SU-DHL-6 (cell line): ENCODE results near the gene ZCCHC12.

ENCODE experiments used
- H2AFZ ChIP-seq: fragments of 200-600 bp; sonication (generic); 2 replicates; pipeline ENCODE4 v1.6.1; 2014; ENCODE audit warnings: low read depth, mild to moderate bottlenecking, moderate library complexity, mixed read lengths, antibody characterized with exemption, low read length; ENCODE audit not compliant: severe bottlenecking
- H3F3A ChIP-seq: fragments of 200-600 bp; shearing (Covaris generic); 2 replicates; pipeline ENCODE4 v1.6.0; 2016; ENCODE audit warnings: antibody characterized with exemption, mild to moderate bottlenecking; ENCODE audit not compliant: insufficient read depth
- H3K27ac ChIP-seq: fragments of 200-600 bp; sonication (generic); 2 replicates; pipeline ENCODE4 v1.5.1; 2016; ENCODE audit warnings: low read depth, mild to moderate bottlenecking, low read length, moderate library complexity, mixed read lengths
- H3K27me3 ChIP-seq: fragments of 200-600 bp; sonication (generic), shearing (Covaris generic); 2 replicates; pipeline ENCODE4 v1.6.0; 2014; ENCODE audit warnings: mild to moderate bottlenecking, low read length
- H3K36me3 ChIP-seq: fragments of 200-600 bp; sonication (generic); 2 replicates; pipeline ENCODE4 v1.6.1; 2014; ENCODE audit warnings: mild to moderate bottlenecking, low read length, mixed read lengths
- H3K4me2 ChIP-seq: fragments of 300-600, 200-600 bp; shearing (Covaris generic), sonication (generic); 2 replicates; pipeline ENCODE4 v1.6.0; 2014; ENCODE audit warnings: low read length, low read depth, mild to moderate bottlenecking; ENCODE audit not compliant: poor library complexity, severe bottlenecking
- H3K4me3 ChIP-seq: fragments of 200-600 bp; sonication (generic); 2 replicates; pipeline ENCODE4 v1.5.1; 2014; ENCODE audit warnings: antibody characterized with exemption, low read length, mild to moderate bottlenecking, mixed read lengths; ENCODE audit not compliant: insufficient read depth, poor library complexity, severe bottlenecking
- H3K79me2 ChIP-seq: fragments of 200-600 bp; sonication (generic); 2 replicates; pipeline ENCODE4 v1.6.1; 2014; ENCODE audit warnings: mild to moderate bottlenecking, low read length, moderate library complexity; ENCODE audit not compliant: insufficient read depth
- H3K9ac ChIP-seq: fragments of 200-600 bp; sonication (generic); 2 replicates; pipeline ENCODE4 v1.7.0; 2014; ENCODE audit warnings: mild to moderate bottlenecking, low read length
- H3K9me2 ChIP-seq: fragments of 200-600 bp; sonication (generic); replicated peaks from 2 replicates; pipeline ENCODE4 v1.6.1; 2014; ENCODE audit warnings: low read length; ENCODE audit not compliant: insufficient read depth
- H3K9me3 ChIP-seq: fragments of 200-600 bp; sonication (generic); 2 replicates; pipeline ENCODE4 v1.6.1; 2014; ENCODE audit warnings: low read length, mixed read lengths; ENCODE audit not compliant: insufficient read depth
- H4K20me1 ChIP-seq: fragments of 200-600 bp; sonication (generic); 2 replicates; pipeline ENCODE4 v1.6.1; 2014; ENCODE audit warnings: low read depth, mild to moderate bottlenecking, antibody characterized with exemption, low read length, moderate library complexity, mixed read lengths
- CTCF ChIP-seq: fragments of 200-600 bp; sonication (generic); IDR thresholded peaks from one replicate; pipeline ENCODE4 v1.5.1; 2017; ENCODE audit warnings: antibody characterized with exemption, mild to moderate bottlenecking, low read length, moderate library complexity; ENCODE audit not compliant: insufficient read depth, poor library complexity, severe bottlenecking
- EZH2phosphoT487 ChIP-seq: fragments of 200-600 bp; sonication (generic), shearing (Covaris generic); conservative IDR thresholded peaks from 2 replicates; pipeline ENCODE4 v1.6.1; 2018; ENCODE audit warnings: mild to moderate bottlenecking, antibody characterized with exemption, low read length, moderate library complexity, mixed read lengths

Gene ZCCHC12

GRCh38 chrX:118823263-118824172 lies at the start of gene ZCCHC12:
TSS of gene ZCCHC12 (plus strand) at chrX:118823824. CDS start at chrX:118825245, 1,421 bp downstream.
- no peaks in the 10 kb centered on the region for H3K79me2 ChIP-seq
- peak within 1 kb of the TSS; percentile 40 for H3K4me2 ChIP-seq
- H3K9me2 ChIP-seq, result no peaks in the 10 kb centered on the region
- no peak for TF ChIP-seq EZH2phosphoT487
- no peak for TF ChIP-seq CTCF
- H2AFZ ChIP-seq, result no peak within 1 kb of the TSS
- H3K4me3 ChIP-seq, result no peak within 1 kb of the TSS
- no peaks in the 10 kb centered on the region for H3F3A ChIP-seq
- no peak within 1 kb of the TSS for H3K27ac ChIP-seq
- no peaks in the 10 kb centered on the region for H3K27me3 ChIP-seq
- no peaks in the 10 kb centered on the region for H4K20me1 ChIP-seq
- no peak within 1 kb of the TSS for H3K9ac ChIP-seq
- H3K9me3 ChIP-seq, result no peaks in the 10 kb centered on the region
- no peaks in the 10 kb centered on the region for H3K36me3 ChIP-seq

- TF ChIP-seq CTCF (no peak), EZH2phosphoT487 (no peak)
- Histone ChIP-seq H3K9ac (no peak overlapping the region), H3K27ac (no peak overlapping the region), H3K4me2 (no peak overlapping the region), H3K9me2 (no peaks in the 10 kb centered on the region), H2AFZ (no peak overlapping the region), H3K36me3 (no peaks in the 10 kb centered on the region), H3K4me3 (no peak overlapping the region), H3F3A (no peaks in the 10 kb centered on the region), H3K79me2 (no peaks in the 10 kb centered on the region), H3K27me3 (no peaks in the 10 kb centered on the region), H3K9me3 (no peaks in the 10 kb centered on the region), H4K20me1 (no peaks in the 10 kb centered on the region)
These were observed 44.0 kb upstream of the ZCCHC12 start for GRCh38 chrX:118779581-118779980.

- Histone ChIP-seq H3K4me3 (no peak overlapping the region), H3F3A (no peaks in the 10 kb centered on the region), H3K27ac (no peak overlapping the region), H3K9ac (no peak overlapping the region), H3K36me3 (no peaks in the 10 kb centered on the region), H3K4me2 (no peak overlapping the region), H3K79me2 (no peaks in the 10 kb centered on the region), H4K20me1 (no peaks in the 10 kb centered on the region), H3K27me3 (no peaks in the 10 kb centered on the region), H3K9me3 (no peaks in the 10 kb centered on the region), H2AFZ (no peak overlapping the region), H3K9me2 (no peaks in the 10 kb centered on the region)
- TF ChIP-seq EZH2phosphoT487, result no peak
- no peak for TF ChIP-seq CTCF
These were observed 43.1 kb upstream of the ZCCHC12 start for GRCh38 chrX:118780509-118780908.
